Vagina (tissue), 2 donors: ENCODE data around the gene MEF2C. TPM values are rescaled to one million over a fixed set of nuclear protein-coding genes. Genes with fewer than 3 reads are reported as not detected.

Experiments used
- DNase-seq, 2 donors: peaks; one replicate each; pipeline ENCODE4 v3.0.0-alpha.2; 2017; ENCODE audit errors: extremely low spot score in 2 of 2
- H3K27ac ChIP-seq: fragments of 200-600 bp; sonication (generic); one replicate; pipeline ENCODE4 v1.5.1; 2019
- H3K27me3 ChIP-seq: fragments of 200-600 bp; sonication (generic); one replicate; pipeline ENCODE4 v1.5.1; 2019
- H3K36me3 ChIP-seq, 2 donors: fragments of 200-600 bp; sonication (generic); one replicate each; pipeline ENCODE4 v1.5.1; 2017 to 2019
- H3K4me1 ChIP-seq: fragments of 200-600 bp; sonication (generic); one replicate; pipeline ENCODE4 v1.5.1; 2019
- H3K4me3 ChIP-seq, 2 donors: fragments of 200-600 bp; sonication (generic); 1 replicate in 1 of 2; 2 replicates in 1 of 2; pipeline ENCODE4 v1.5.1; 2016 to 2019
- H3K9me3 ChIP-seq: fragments of 200-600 bp; sonication (generic); one replicate; pipeline ENCODE4 v1.5.1; 2019
- CTCF ChIP-seq, 3 experiments: fragments of 450-650 bp in 2 of 3; fragments of 200-600 bp in 1 of 3; sonication (generic) in 1 of 3; IDR thresholded peaks; one replicate each; pipeline ENCODE4 v1.5.1; 2017 to 2019; ENCODE audit warnings: antibody characterized with exemption in 3 of 3, mild to moderate bottlenecking in 2 of 3, moderate library complexity in 2 of 3
- POLR2A ChIP-seq, 2 donors: fragments of 450-650 bp; IDR thresholded peaks; one replicate each; pipeline ENCODE4 v1.6.1; 2017; ENCODE audit warnings: antibody characterized with exemption in 2 of 2, mild to moderate bottlenecking in 2 of 2, moderate library complexity in 2 of 2
- POLR2AphosphoS5 ChIP-seq, 2 donors: sonication (generic); formaldehyde crosslinking; IDR thresholded peaks; one replicate each; pipeline ENCODE4 v1.9.0; 2017; ENCODE audit warnings: antibody characterized with exemption in 2 of 2, mild to moderate bottlenecking in 2 of 2, low read depth in 1 of 2; ENCODE audit not compliant: insufficient read depth in 1 of 2
- intact Hi-C: fragments of 100-400 bp; cut with DNase I; formaldehyde crosslinking; loops from one replicate; pipeline ENCODE4 v1.15.1; 2023
- total RNA-seq: library from RNA; depleted of rRNA; stranded (reverse); fragments of >200 nt; gene quantifications from one replicate; pipeline ENCODE4 v1.2.3, GENCODE V29; 2016

Gene MEF2C
- total RNA-seq, 1 donor from 2014 or later: 22.3 TPM

- no peaks in the 10 kb centered on the region for H3K27me3 ChIP-seq
- no peaks in the 10 kb centered on the region for H3K4me1 ChIP-seq
- H3K4me3 ChIP-seq: no peak overlapping the region
- no peaks in the 10 kb centered on the region for H3K9me3 ChIP-seq
- no peak for DNase-seq
- intact Hi-C loops: no loop called here
- H3K36me3 ChIP-seq: no peaks in the 10 kb centered on the region
- H3K27ac ChIP-seq: no peak overlapping the region
- TF ChIP-seq POLR2A (IDR thresholded peaks at IDR 0.05): no peak
- no peak for TF ChIP-seq CTCF (IDR thresholded peaks at IDR 0.05)
- no peak for TF ChIP-seq POLR2AphosphoS5 (IDR thresholded peaks at IDR 0.05; ENCODE audit: insufficient read depth in 1 of 2, low read depth in 1 of 2)
Observed at GRCh38 chr5:88813244-88813643, 69.7 kb downstream of the MEF2C start.

- no peaks in the 10 kb centered on the region for H3K9me3 ChIP-seq
- no peak overlapping the region for H3K27ac ChIP-seq
- H3K4me1 ChIP-seq: no peaks in the 10 kb centered on the region
- no peaks in the 10 kb centered on the region for H3K27me3 ChIP-seq
- H3K4me3 ChIP-seq: no peak overlapping the region
- TF ChIP-seq CTCF (IDR thresholded peaks at IDR 0.05): no peak
- TF ChIP-seq POLR2AphosphoS5 (IDR thresholded peaks at IDR 0.05; ENCODE audit: insufficient read depth in 1 of 2, low read depth in 1 of 2): no peak
- TF ChIP-seq POLR2A (IDR thresholded peaks at IDR 0.05): no peak
- intact Hi-C loops: no loop called here
- DNase-seq: no peak
- H3K36me3 ChIP-seq: no peaks in the 10 kb centered on the region
Observed at GRCh38 chr5:88808153-88808552, 74.8 kb downstream of the MEF2C start.

GRCh38 chr5:88807327-88807726 lies 75.7 kb downstream of the MEF2C start:
- H3K9me3 ChIP-seq: no peaks in the 10 kb centered on the region
- intact Hi-C loops: no loop called here
- no peak overlapping the region for H3K27ac ChIP-seq
- DNase-seq: no peak
- no peaks in the 10 kb centered on the region for H3K36me3 ChIP-seq
- no peaks in the 10 kb centered on the region for H3K4me1 ChIP-seq
- no peaks in the 10 kb centered on the region for H3K27me3 ChIP-seq
- H3K4me3 ChIP-seq: no peak overlapping the region
- TF ChIP-seq POLR2A (IDR thresholded peaks at IDR 0.05): no peak
- no peak for TF ChIP-seq CTCF (IDR thresholded peaks at IDR 0.05)
- TF ChIP-seq POLR2AphosphoS5 (IDR thresholded peaks at IDR 0.05; ENCODE audit: insufficient read depth in 1 of 2, low read depth in 1 of 2): no peak

GRCh38 chr5:88806338-88806737 lies 76.6 kb downstream of the MEF2C start:
- intact Hi-C loops: no loop called here
- no peak for DNase-seq
- TF ChIP-seq CTCF (IDR thresholded peaks at IDR 0.05) (no peak), POLR2A (IDR thresholded peaks at IDR 0.05) (no peak), POLR2AphosphoS5 (IDR thresholded peaks at IDR 0.05; ENCODE audit: insufficient read depth in 1 of 2, low read depth in 1 of 2) (no peak)
- H3K27me3 ChIP-seq: no peaks in the 10 kb centered on the region
- H3K36me3 ChIP-seq: no peaks in the 10 kb centered on the region
- no peak overlapping the region for H3K27ac ChIP-seq
- H3K4me3 ChIP-seq: no peak overlapping the region
- no peaks in the 10 kb centered on the region for H3K9me3 ChIP-seq
- H3K4me1 ChIP-seq: no peaks in the 10 kb centered on the region

- Histone ChIP-seq H3K27me3 (no peaks in the 10 kb centered on the region), H3K27ac (no peak overlapping the region), H3K4me1 (no peaks in the 10 kb centered on the region), H3K36me3 (no peaks in the 10 kb centered on the region), H3K9me3 (no peaks in the 10 kb centered on the region), H3K4me3 (no peak overlapping the region)
- intact Hi-C loops: no loop called here
- TF ChIP-seq POLR2AphosphoS5 (IDR thresholded peaks at IDR 0.05; ENCODE audit: insufficient read depth in 1 of 2, low read depth in 1 of 2) (no peak), POLR2A (IDR thresholded peaks at IDR 0.05) (no peak), CTCF (IDR thresholded peaks at IDR 0.05) (no peak)
- no peak for DNase-seq
Observed at GRCh38 chr5:88805151-88805784, 77.7 kb downstream of the MEF2C start.
